ENCODE results near the gene PLA2G7. TPM values are rescaled to one million over a fixed set of nuclear protein-coding genes. Genes with fewer than 3 reads are reported as not detected.

PLA2G7 gene
- total and polyA plus RNA-seq, 2 donors (not counting 3 experiments of a cell fraction or from before 2014, with no cell fraction given), result not detected

DNA sequence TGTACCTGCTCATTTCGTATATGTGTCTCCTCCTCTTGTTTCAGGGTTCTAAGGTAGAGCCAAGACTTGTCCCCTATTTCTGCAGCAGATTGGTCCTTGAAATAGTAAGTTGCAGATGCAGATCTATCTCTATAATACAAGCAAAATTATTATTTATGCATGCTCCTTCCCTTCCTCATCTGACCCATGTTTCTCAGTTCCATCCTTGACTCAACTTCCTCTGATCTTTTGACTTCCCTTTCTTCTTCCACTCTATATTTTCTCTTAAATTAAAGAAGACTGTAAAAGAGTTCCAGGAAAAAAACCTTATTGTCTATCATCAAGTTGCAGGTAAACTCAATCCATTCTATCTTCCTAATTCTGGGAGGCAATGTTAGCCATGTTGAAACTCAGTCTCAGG lies 23.7 kb downstream of the PLA2G7 start:
- H3K27me3 ChIP-seq (ENCODE audit: control insufficient read depth in 2 of 2, insufficient read depth in 2 of 2, low read length in 2 of 2), result peaks cover 0 to 5% of the 10 kb centered on the region in 2 experiments
- H3K79me2 ChIP-seq (ENCODE audit: control insufficient read depth, insufficient read depth, low read length), result no peaks in the 10 kb centered on the region
- DNase-seq (ENCODE audit: low read depth, low spot score), result no peak
- H3K9ac ChIP-seq (replicated peaks; ENCODE audit: extremely low read depth, insufficient read depth, low read length), result no peak overlapping the region
- no peaks in the 10 kb centered on the region for H3K9me3 ChIP-seq (replicated peaks; ENCODE audit: control insufficient read depth, insufficient read depth, low read length)
- no peak overlapping the region for H2AFZ ChIP-seq (ENCODE audit: low read depth, low read length)
- TF ChIP-seq, protein P1, sequence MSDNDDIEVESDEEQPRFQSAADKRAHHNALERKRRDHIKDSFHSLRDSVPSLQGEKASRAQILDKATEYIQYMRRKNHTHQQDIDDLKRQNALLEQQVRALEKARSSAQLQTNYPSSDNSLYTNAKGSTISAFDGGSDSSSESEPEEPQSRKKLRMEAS (IDR thresholded peaks at IDR 0.05; ENCODE audit: insufficient read depth, insufficient read length), result no peak
- TF ChIP-seq GATA2 (IDR thresholded peaks at IDR 0.05; ENCODE audit: insufficient read depth, insufficient read length, low read depth, low read length), result no peak
- dilution Hi-C loops (cut with MboI; ENCODE audit: extremely low pct_ligation_motif_present, low sequenced_read_pairs) (no loop called here), intact Hi-C loops (cut with micrococcal nuclease) (no loop called here)
- BruUV-seq (replicated peaks), result no TSS peak
- H3K4me2 ChIP-seq (ENCODE audit: insufficient read depth, low read length), result no peak overlapping the region
- H3K4me1 ChIP-seq (ENCODE audit: control insufficient read depth, extremely low read depth, insufficient read depth, low read length), result no peaks in the 10 kb centered on the region
- H3K9me1 ChIP-seq (replicated peaks; ENCODE audit: control insufficient read depth, extremely low read depth, insufficient read depth, low read length), result no peaks in the 10 kb centered on the region
- no peaks in the 10 kb centered on the region for H4K20me1 ChIP-seq (replicated peaks; ENCODE audit: control insufficient read depth, extremely low read depth, insufficient read depth, low read length)
- H3K4me3 ChIP-seq (replicated peaks in 1 of 3; ENCODE audit: insufficient read depth in 1 of 3, low read depth in 1 of 3, low read length in 3 of 3), result no peak overlapping the region
- ChIA-PET POLR2A (no interaction called here), CTCF (no interaction called here)
- no peak for FAIRE-seq
- H3K27ac ChIP-seq (ENCODE audit: insufficient read depth, low read depth, low read length), result no peak overlapping the region
- no peaks in the 10 kb centered on the region for H3K36me3 ChIP-seq (ENCODE audit: control insufficient read depth in 2 of 2, extremely low read depth in 1 of 2, insufficient read depth in 2 of 2, low read length in 2 of 2)

DNA sequence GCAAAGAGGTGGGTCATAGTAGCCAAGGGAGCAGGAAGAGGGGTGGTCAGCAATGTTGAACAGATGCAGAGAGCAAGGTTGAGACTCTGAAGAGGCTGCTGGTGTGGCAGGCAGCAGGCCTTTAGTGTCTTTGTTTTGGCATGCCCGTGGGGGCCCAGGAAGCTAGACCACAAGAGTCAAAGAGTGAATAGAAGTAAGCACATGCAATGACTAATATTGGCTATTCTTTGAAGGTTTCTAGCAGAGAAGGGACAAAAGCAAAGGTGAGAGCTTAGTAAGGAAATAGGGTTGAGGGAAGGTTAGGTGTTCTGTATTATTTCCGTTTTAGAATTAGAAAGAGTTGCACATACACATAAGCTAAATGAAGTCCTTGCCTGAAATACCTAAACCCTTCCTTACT lies 28.7 kb downstream of the PLA2G7 start:
- H3K4me2 ChIP-seq (ENCODE audit: insufficient read depth, low read length), result no peak overlapping the region
- FAIRE-seq, result no peak
- H3K27me3 ChIP-seq (ENCODE audit: control insufficient read depth in 2 of 2, insufficient read depth in 2 of 2, low read length in 2 of 2), result peaks cover 0 to 10% of the 10 kb centered on the region in 2 experiments
- H4K20me1 ChIP-seq (replicated peaks; ENCODE audit: control insufficient read depth, extremely low read depth, insufficient read depth, low read length), result no peaks in the 10 kb centered on the region
- no peaks in the 10 kb centered on the region for H3K9me3 ChIP-seq (replicated peaks; ENCODE audit: control insufficient read depth, insufficient read depth, low read length)
- H3K36me3 ChIP-seq (ENCODE audit: control insufficient read depth in 2 of 2, extremely low read depth in 1 of 2, insufficient read depth in 2 of 2, low read length in 2 of 2), result no peaks in the 10 kb centered on the region
- intact Hi-C loops (cut with micrococcal nuclease) (no loop called here), dilution Hi-C loops (cut with MboI; ENCODE audit: extremely low pct_ligation_motif_present, low sequenced_read_pairs) (no loop called here)
- TF ChIP-seq, protein P1 (IDR thresholded peaks at IDR 0.05; ENCODE audit: insufficient read depth, insufficient read length), result no peak
- TF ChIP-seq GATA2 (IDR thresholded peaks at IDR 0.05; ENCODE audit: insufficient read depth, insufficient read length, low read depth, low read length) (no peak), POLR2AphosphoS5 (IDR thresholded peaks at IDR 0.05; ENCODE audit: insufficient read depth, low read depth, low read length) (no peak), JUN (IDR thresholded peaks at IDR 0.05; ENCODE audit: borderline replicate concordance, insufficient read depth, insufficient read length, low read depth) (no peak), EZH2 (IDR thresholded peaks at IDR 0.05; ENCODE audit: borderline replicate concordance, low read depth, low read length, severe bottlenecking) (no peak), FOS (IDR thresholded peaks at IDR 0.05; ENCODE audit: borderline replicate concordance, insufficient read depth, low read length) (no peak), POLR2A (IDR thresholded peaks at IDR 0.05; ENCODE audit: low read depth, low read length) (no peak), MYC (IDR thresholded peaks at IDR 0.05; ENCODE audit: low read depth, low read length) (no peak)
- TF ChIP-seq, protein P2, sequence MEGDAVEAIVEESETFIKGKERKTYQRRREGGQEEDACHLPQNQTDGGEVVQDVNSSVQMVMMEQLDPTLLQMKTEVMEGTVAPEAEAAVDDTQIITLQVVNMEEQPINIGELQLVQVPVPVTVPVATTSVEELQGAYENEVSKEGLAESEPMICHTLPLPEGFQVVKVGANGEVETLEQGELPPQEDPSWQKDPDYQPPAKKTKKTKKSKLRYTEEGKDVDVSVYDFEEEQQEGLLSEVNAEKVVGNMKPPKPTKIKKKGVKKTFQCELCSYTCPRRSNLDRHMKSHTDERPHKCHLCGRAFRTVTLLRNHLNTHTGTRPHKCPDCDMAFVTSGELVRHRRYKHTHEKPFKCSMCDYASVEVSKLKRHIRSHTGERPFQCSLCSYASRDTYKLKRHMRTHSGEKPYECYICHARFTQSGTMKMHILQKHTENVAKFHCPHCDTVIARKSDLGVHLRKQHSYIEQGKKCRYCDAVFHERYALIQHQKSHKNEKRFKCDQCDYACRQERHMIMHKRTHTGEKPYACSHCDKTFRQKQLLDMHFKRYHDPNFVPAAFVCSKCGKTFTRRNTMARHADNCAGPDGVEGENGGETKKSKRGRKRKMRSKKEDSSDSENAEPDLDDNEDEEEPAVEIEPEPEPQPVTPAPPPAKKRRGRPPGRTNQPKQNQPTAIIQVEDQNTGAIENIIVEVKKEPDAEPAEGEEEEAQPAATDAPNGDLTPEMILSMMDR (IDR thresholded peaks at IDR 0.05; ENCODE audit: extremely low read depth in 1 of 2, insufficient read depth in 1 of 2, low read depth in 1 of 2, low read length in 2 of 2), result no peak
- no peak overlapping the region for H2AFZ ChIP-seq (ENCODE audit: low read depth, low read length)
- DNase-seq (ENCODE audit: low read depth, low spot score), result no peak
- H3K4me3 ChIP-seq (replicated peaks in 1 of 3; ENCODE audit: insufficient read depth in 1 of 3, low read depth in 1 of 3, low read length in 3 of 3), result no peak overlapping the region
- ChIA-PET CTCF (no interaction called here), POLR2A (no interaction called here)
- no peaks in the 10 kb centered on the region for H3K4me1 ChIP-seq (ENCODE audit: control insufficient read depth, extremely low read depth, insufficient read depth, low read length)
- no peak overlapping the region for H3K27ac ChIP-seq (ENCODE audit: insufficient read depth, low read depth, low read length)
- H3K9ac ChIP-seq (replicated peaks; ENCODE audit: extremely low read depth, insufficient read depth, low read length), result no peak overlapping the region
- H3K9me1 ChIP-seq (replicated peaks; ENCODE audit: control insufficient read depth, extremely low read depth, insufficient read depth, low read length), result no peaks in the 10 kb centered on the region
- no peaks in the 10 kb centered on the region for H3K79me2 ChIP-seq (ENCODE audit: control insufficient read depth, insufficient read depth, low read length)
- no TSS peak for BruUV-seq (replicated peaks)

Measured in endothelial cell of umbilical vein (primary cell).